Body of pancreas (tissue), 4 donors: ENCODE measurements around the gene TET2. TPM values are rescaled to one million over a fixed set of nuclear protein-coding genes. Genes with fewer than 3 reads are reported as not detected.

Source experiments
- ATAC-seq: fragments of 150-250 bp; one replicate; pipeline ENCODE4 v1.9.1; 2016
- DNase-seq, 4 donors: peaks; one replicate each; pipeline ENCODE4 v3.0.0-alpha.2; 2019
- H3K27ac ChIP-seq, 4 donors: fragments of 200-600 bp; sonication (generic); 1 replicate in 3 of 4; 2 replicates in 1 of 4; pipeline versions ENCODE4 v1.5.1 to v1.6.1; 2016 to 2019; ENCODE audit warnings: mild to moderate bottlenecking in 1 of 4, mixed read lengths in 1 of 4, moderate library complexity in 1 of 4
- H3K27me3 ChIP-seq, 2 donors: fragments of 200-600 bp; sonication (generic); one replicate each; pipeline ENCODE4 v1.6.0; 2016; ENCODE audit warnings: mild to moderate bottlenecking in 1 of 2
- H3K36me3 ChIP-seq, 2 donors: fragments of 200-600 bp; sonication (generic); replicated peaks in 1 of 2; 2 replicates each; pipeline ENCODE4 v1.5.1; 2016; ENCODE audit warnings: low read depth in 2 of 2; ENCODE audit not compliant: insufficient read depth in 1 of 2
- H3K4me1 ChIP-seq: fragments of 200-600 bp; sonication (generic); one replicate; pipeline ENCODE4 v1.6.0; 2016
- H3K4me3 ChIP-seq, 2 donors: fragments of 200-600 bp; sonication (generic); 1 replicate in 1 of 2; 2 replicates in 1 of 2; pipeline ENCODE4 v1.5.1; 2016 to 2019
- H3K9me3 ChIP-seq, 3 donors: fragments of 200-600 bp; sonication (generic); 1 replicate in 2 of 3; 2 replicates in 1 of 3; pipeline ENCODE4 v1.5.1; 2016
- CTCF ChIP-seq, 7 experiments: fragments of 450-650 bp in 4 of 7; fragments of 200-600 bp in 3 of 7; sonication (generic) in 3 of 7; IDR thresholded peaks; one replicate each; pipeline ENCODE4 v1.5.1; 2016 to 2019; ENCODE audit warnings: antibody characterized with exemption in 7 of 7
- POLR2A ChIP-seq, 3 donors: fragments of 450-650 bp; IDR thresholded peaks; one replicate each; pipeline ENCODE4 v1.6.1; 2016; ENCODE audit warnings: antibody characterized with exemption in 3 of 3, mild to moderate bottlenecking in 2 of 3
- WGBS, 2 donors: methylation state at CpG; one replicate each; pipeline ENCODE4 v1.1.5; 2017; 5-methylcytosine and 5-hydroxymethylcytosine counted together
- intact Hi-C: fragments of 100-400 bp; cut with DNase I; formaldehyde crosslinking; loops from one replicate; pipeline ENCODE4 v1.15.1; 2023
- total RNA-seq, 2 donors: library from RNA; depleted of rRNA; stranded (reverse); fragments of >200 nt; gene quantifications; one replicate each; pipeline ENCODE4 v1.1.0, GENCODE V29; 2016

TET2 gene
- total RNA-seq, 2 donors from 2014 or later, result 11.2 to 17.5 TPM

- ATAC-seq, result no peak
- Histone ChIP-seq H3K27me3 (no peaks in the 10 kb centered on the region), H3K36me3 (no peaks in the 10 kb centered on the region), H3K4me1 (peaks cover 20% of the 10 kb centered on the region), H3K27ac (no peak overlapping the region), H3K4me3 (no peak overlapping the region), H3K9me3 (no peaks in the 10 kb centered on the region)
- WGBS, 2 donors, result 55 to 86% methylated on average over 9 of the region's 9 CpGs
- no peak for DNase-seq
- intact Hi-C loops, result no loop called here
- no peak for TF ChIP-seq POLR2A (IDR thresholded peaks at IDR 0.05)
- no peak for TF ChIP-seq CTCF (IDR thresholded peaks at IDR 0.05)
These were observed 12.2 kb downstream of the TET2 start for GRCh38 chr4:105158837-105159236.

DNA sequence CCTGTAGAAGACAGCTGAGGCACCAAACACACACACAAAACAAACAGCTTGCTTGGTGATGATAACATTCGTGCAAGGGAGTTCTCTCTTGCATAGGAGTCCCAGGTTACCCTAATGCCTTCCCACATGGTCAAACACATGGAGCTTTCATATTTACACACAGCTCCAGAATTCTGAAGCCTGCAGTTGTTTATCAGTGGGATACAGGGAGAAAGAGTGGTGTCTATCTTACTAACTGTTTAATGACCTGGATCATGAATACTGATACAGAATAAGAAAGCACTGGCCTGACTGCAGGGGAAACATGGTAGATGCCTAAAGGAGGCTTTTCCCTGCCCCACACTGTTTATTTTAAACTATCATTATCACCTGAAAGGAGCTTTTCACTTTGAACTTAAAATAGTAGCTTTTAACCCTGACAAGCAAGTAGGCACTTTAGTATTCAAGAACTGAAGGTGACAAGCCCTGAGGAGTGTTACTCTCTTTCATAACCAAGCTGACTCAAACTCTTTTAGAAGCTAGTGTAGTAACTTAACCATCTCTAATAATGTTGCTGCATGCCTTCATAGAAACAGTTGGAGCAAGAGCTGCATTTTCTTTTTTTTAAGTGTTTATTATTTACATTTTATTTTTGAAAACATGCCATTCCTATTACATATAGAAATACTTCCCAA, 15.6 kb downstream of the TET2 start:
- intact Hi-C loops, result no loop called here
- no peak for DNase-seq
- no peak overlapping the region for H3K4me3 ChIP-seq
- peaks cover 11% of the 10 kb centered on the region for H3K4me1 ChIP-seq
- no peak overlapping the region for H3K27ac ChIP-seq
- TF ChIP-seq CTCF (IDR thresholded peaks at IDR 0.05), result no peak
- TF ChIP-seq POLR2A (IDR thresholded peaks at IDR 0.05), result no peak
- 32 to 35% methylated on average over 1 of the region's 1 CpG for WGBS, 2 donors
- H3K36me3 ChIP-seq, result no peaks in the 10 kb centered on the region
- H3K27me3 ChIP-seq, result no peaks in the 10 kb centered on the region
- no peaks in the 10 kb centered on the region for H3K9me3 ChIP-seq
- no peak for ATAC-seq

DNA sequence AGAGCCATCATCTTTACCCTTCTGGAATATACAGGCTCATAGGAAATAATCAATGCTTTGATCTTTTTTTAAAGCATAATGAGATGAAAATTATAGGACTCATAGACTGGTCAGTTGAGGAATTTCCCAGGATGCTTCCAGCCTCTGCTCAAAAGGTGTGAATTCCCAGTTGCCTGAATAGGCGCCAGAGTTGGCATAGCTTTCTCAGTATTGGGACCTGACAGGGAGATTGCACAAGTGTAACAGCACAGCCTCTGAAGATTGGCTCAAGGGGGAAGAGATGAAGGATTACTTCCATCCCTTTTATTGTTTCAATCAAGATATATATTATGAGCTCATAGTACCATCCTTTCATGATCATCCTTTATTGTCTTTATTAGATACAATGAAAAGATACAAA, 17.9 kb downstream of the TET2 start:
- Histone ChIP-seq H3K4me3 (no peak overlapping the region), H3K4me1 (peaks cover 11% of the 10 kb centered on the region), H3K36me3 (no peaks in the 10 kb centered on the region), H3K27me3 (no peaks in the 10 kb centered on the region), H3K9me3 (no peaks in the 10 kb centered on the region), H3K27ac (no peak overlapping the region)
- intact Hi-C loops, result no loop called here
- ATAC-seq (no peak), DNase-seq (no peak)
- no peak for TF ChIP-seq CTCF (IDR thresholded peaks at IDR 0.05)
- TF ChIP-seq POLR2A (IDR thresholded peaks at IDR 0.05), result no peak
- 87 to 94% methylated on average over 1 of the region's 1 CpG for WGBS, 2 donors

DNA sequence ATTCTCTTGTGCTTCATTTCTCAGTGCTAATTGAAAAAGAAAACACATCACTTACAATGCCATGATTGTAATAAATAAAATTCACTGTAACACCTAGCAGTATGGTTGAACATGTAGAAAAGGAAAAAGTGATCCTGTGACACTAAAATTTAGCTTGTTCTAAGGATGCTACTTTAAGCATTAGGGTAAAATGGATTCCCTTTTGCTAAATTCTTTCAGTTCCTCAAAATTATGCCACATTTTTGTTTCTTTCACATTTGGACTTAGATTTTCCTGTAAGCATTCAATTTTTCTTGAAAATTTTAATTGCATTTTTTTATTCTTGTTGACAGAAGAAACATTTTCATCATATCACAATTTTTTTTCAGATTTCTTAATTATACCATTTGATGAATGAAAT, 19.4 kb downstream of the TET2 start:
- intact Hi-C loops, result no loop called here
- peaks cover 11% of the 10 kb centered on the region for H3K4me1 ChIP-seq
- no peak overlapping the region for H3K27ac ChIP-seq
- TF ChIP-seq POLR2A (IDR thresholded peaks at IDR 0.05), result no peak
- no peak for TF ChIP-seq CTCF (IDR thresholded peaks at IDR 0.05)
- H3K4me3 ChIP-seq, result no peak overlapping the region
- ATAC-seq, result no peak
- no peaks in the 10 kb centered on the region for H3K36me3 ChIP-seq
- no peaks in the 10 kb centered on the region for H3K27me3 ChIP-seq
- DNase-seq, result no peak
- H3K9me3 ChIP-seq, result no peaks in the 10 kb centered on the region

GRCh38 chr4:105170711-105171110, 24.0 kb downstream of the TET2 start:
- TF ChIP-seq CTCF (IDR thresholded peaks at IDR 0.05), result no peak
- no peak for TF ChIP-seq POLR2A (IDR thresholded peaks at IDR 0.05)
- H3K27me3 ChIP-seq, result no peaks in the 10 kb centered on the region
- no peaks in the 10 kb centered on the region for H3K4me1 ChIP-seq
- H3K27ac ChIP-seq, result no peak overlapping the region
- DNase-seq, result no peak
- intact Hi-C loops, result no loop called here
- no peak overlapping the region for H3K4me3 ChIP-seq
- H3K36me3 ChIP-seq, result no peaks in the 10 kb centered on the region
- 87 to 95% methylated on average over 4 of the region's 4 CpGs for WGBS, 2 donors
- H3K9me3 ChIP-seq, result no peaks in the 10 kb centered on the region
- no peak for ATAC-seq
